Activated CD4-positive, alpha-beta memory T cell treated with anti-CD3 and anti-CD28 coated beads for 36 hours (primary cell): ENCODE measurements around the gene PLCD4. TPM values are rescaled to one million over a fixed set of nuclear protein-coding genes. Genes with fewer than 3 reads are reported as not detected.

ENCODE experiments used
- CTCF ChIA-PET: fragments of 350-600 bp; sonication (Branson Sonifier 250); formaldehyde crosslinking; loops from one replicate; lab custom pipeline; 2021; ENCODE audit warnings: antibody characterized with exemption, inconsistent platforms; lab: Charles Lee
- POLR2A ChIA-PET: fragments of 350-600 bp; sonication (Branson Sonifier 250); formaldehyde crosslinking; loops from one replicate; lab custom pipeline; 2021; ENCODE audit warnings: antibody characterized with exemption; lab: Charles Lee
- DNase-seq: peaks from one replicate; pipeline ENCODE4 v3.0.0-alpha.2; 2020
- H3K27ac Mint-ChIP-seq: one replicate; pipeline ENCODE4 v1.8.0; 2021; ENCODE audit warnings: mixed read lengths
- H3K27me3 Mint-ChIP-seq: one replicate; pipeline ENCODE4 v1.8.0; 2021; ENCODE audit warnings: mixed read lengths
- H3K36me3 Mint-ChIP-seq: one replicate; pipeline ENCODE4 v1.8.0; 2021; ENCODE audit warnings: mixed read lengths
- H3K4me1 Mint-ChIP-seq: one replicate; pipeline ENCODE4 v1.8.0; 2021; ENCODE audit warnings: low read depth, mixed read lengths
- H3K4me3 Mint-ChIP-seq: one replicate; pipeline ENCODE4 v1.8.0; 2021; ENCODE audit warnings: mild to moderate bottlenecking, mixed read lengths
- H3K9me3 Mint-ChIP-seq: one replicate; pipeline ENCODE4 v1.8.0; 2021; ENCODE audit warnings: mixed read lengths
- intact Hi-C: fragments of 100-400 bp; cut with micrococcal nuclease; formaldehyde crosslinking; loops from one replicate; pipeline ENCODE4 v1.15.1; 2023
- total RNA-seq, 2 experiments: library from RNA; stranded (reverse); gene quantifications; one replicate each; pipeline ENCODE4 v1.2.3, GENCODE V29; 2021

PLCD4 gene
- total RNA-seq, 2 experiments from 2014 or later = 0.51 to 0.78 TPM

GRCh38 chr2:218648787-218649100 lies 41.0 kb downstream of the PLCD4 start:
- Mint-ChIP-seq H3K36me3 (peaks cover 60% of the 10 kb centered on the region), H3K9me3 (no peaks in the 10 kb centered on the region), H3K4me3 (no peak overlapping the region), H3K4me1 (peaks cover 9% of the 10 kb centered on the region), H3K27me3 (no peaks in the 10 kb centered on the region), H3K27ac (no peak overlapping the region)
- CTCF ChIA-PET = interaction anchor here (0.9 to 4.8 kb wide), 8 partner anchors 9 to 243 kb away, joined by 3 to 38 read pairs (median 4); partner anchors contain the start of genes BCS1L, PLCD4 and ZNF142
- POLR2A ChIA-PET = interaction anchor here (0.7 kb wide), 1 partner anchor 241 kb away, joined by 3 read pairs; no protein-coding TSS in a partner anchor
- intact Hi-C loops = loop anchor here (1.0 to 5.0 kb wide), 3 partner anchors 242 to 376 kb away; partner anchors contain the start of gene TMBIM1
- DNase-seq = no peak

- H3K36me3 Mint-ChIP-seq = peaks cover 44% of the 10 kb centered on the region
- no peaks in the 10 kb centered on the region for H3K9me3 Mint-ChIP-seq
- ChIA-PET POLR2A (no interaction called here), CTCF (no interaction called here)
- no peak overlapping the region for H3K27ac Mint-ChIP-seq
- H3K27me3 Mint-ChIP-seq = no peaks in the 10 kb centered on the region
- H3K4me1 Mint-ChIP-seq = peaks cover 26% of the 10 kb centered on the region
- DNase-seq = no peak
- intact Hi-C loops = loop anchor here (10.0 kb wide), 1 partner anchor 599 kb away; the partner anchor contains the start of genes TUBA4A and TUBA4B
- H3K4me3 Mint-ChIP-seq = no peak overlapping the region
These were observed 48.1 kb downstream of the PLCD4 start for GRCh38 chr2:218655751-218656150.

GRCh38 chr2:218658671-218659257 lies 51.1 kb downstream of the PLCD4 start:
- intact Hi-C loops = loop anchor here (1.0 to 10.0 kb wide), 9 partner anchors 13 to 621 kb away; partner anchors contain the start of genes CNOT9, DNAJB2, TTLL4 and TUBA4A
- POLR2A ChIA-PET = interaction anchor here (0.7 to 4.0 kb wide), 10 partner anchors 8 to 389 kb away, joined by 3 to 50 read pairs (median 4); partner anchors contain the start of genes AAMP, PNKD, RNF25 and STK36
- no peaks in the 10 kb centered on the region for H3K9me3 Mint-ChIP-seq
- peaks cover 26% of the 10 kb centered on the region for H3K4me1 Mint-ChIP-seq
- CTCF ChIA-PET = interaction anchor here (0.6 to 3.4 kb wide), 17 partner anchors 10 to 259 kb away, joined by 3 to 39 read pairs (median 4); partner anchors contain the start of genes CTDSP1, RNF25, STK36 and TTLL4
- H3K27me3 Mint-ChIP-seq = no peaks in the 10 kb centered on the region
- peak overlapping the region; percentile 80 for H3K27ac Mint-ChIP-seq
- peak; percentile 58 for DNase-seq
- peaks cover 42% of the 10 kb centered on the region for H3K36me3 Mint-ChIP-seq
- H3K4me3 Mint-ChIP-seq = peak overlapping the region; percentile 93

- Mint-ChIP-seq H3K27me3 (no peaks in the 10 kb centered on the region), H3K9me3 (no peaks in the 10 kb centered on the region), H3K36me3 (peaks cover 43% of the 10 kb centered on the region), H3K4me1 (peaks cover 26% of the 10 kb centered on the region), H3K4me3 (peak within 1 kb of the TSS; percentile 93), H3K27ac (peak within 1 kb of the TSS; percentile 80)
- intact Hi-C loops = loop anchor here (1.0 to 10.0 kb wide), 9 partner anchors 12 to 620 kb away; partner anchors contain the start of genes CNOT9, DNAJB2, TTLL4 and TUBA4A
- ChIA-PET CTCF (interaction anchor here (0.7 to 3.4 kb wide), 20 partner anchors 10 to 495 kb away, joined by 3 to 39 read pairs (median 4); partner anchors contain the start of genes CTDSP1, RNF25, STK36 and TTLL4), POLR2A (interaction anchor here (0.7 to 4.0 kb wide), 13 partner anchors 9 to 389 kb away, joined by 3 to 50 read pairs (median 4); partner anchors contain the start of genes AAMP, PNKD, RNF25 and STK36)
- DNase-seq = peak; percentile 98
These were observed 51.7 kb downstream of the PLCD4 start, which contains the start of the genes BCS1L and ZNF142 for GRCh38 chr2:218659258-218659987. Gene BCS1L, plus strand, starts transcription at chr2:218659683. Its CDS starts 1,305 bp downstream, at chr2:218660988. Gene ZNF142, minus strand, starts transcription at chr2:218659623. Its CDS starts 3,194 bp downstream, at chr2:218656429.

GRCh38 chr2:218659988-218660358 lies 52.3 kb downstream of the PLCD4 start:
- Mint-ChIP-seq H3K4me3 (peak overlapping the region; percentile 93), H3K27ac (peak overlapping the region; percentile 80), H3K36me3 (peaks cover 48% of the 10 kb centered on the region), H3K9me3 (no peaks in the 10 kb centered on the region), H3K27me3 (no peaks in the 10 kb centered on the region), H3K4me1 (peaks cover 26% of the 10 kb centered on the region)
- ChIA-PET POLR2A (interaction anchor here (0.5 to 4.0 kb wide), 10 partner anchors 9 to 298 kb away, joined by 3 to 50 read pairs (median 4); partner anchors contain the start of genes RNF25, STK36 and TTLL4), CTCF (interaction anchor here (0.7 to 3.4 kb wide), 15 partner anchors 10 to 495 kb away, joined by 3 to 39 read pairs (median 5); partner anchors contain the start of genes RNF25, STK36 and TTLL4)
- intact Hi-C loops = loop anchor here (1.0 to 10.0 kb wide), 9 partner anchors 11 to 619 kb away; partner anchors contain the start of genes CNOT9, DNAJB2, TTLL4 and TUBA4A
- DNase-seq = no peak

- ChIA-PET CTCF (interaction anchor here (0.7 to 1.6 kb wide), 5 partner anchors 10 to 491 kb away, joined by 3 to 6 read pairs (median 4); partner anchors contain the start of genes RNF25 and STK36), POLR2A (no interaction called here)
- Mint-ChIP-seq H3K36me3 (peaks cover 46% of the 10 kb centered on the region), H3K27ac (no peak overlapping the region), H3K4me1 (peaks cover 21% of the 10 kb centered on the region), H3K4me3 (no peak overlapping the region), H3K27me3 (no peaks in the 10 kb centered on the region), H3K9me3 (no peaks in the 10 kb centered on the region)
- intact Hi-C loops = no loop called here
- no peak for DNase-seq
These were observed 54.7 kb downstream of the PLCD4 start for GRCh38 chr2:218662377-218662776.

GRCh38 chr2:218662827-218663226 lies 55.1 kb downstream of the PLCD4 start:
- peaks cover 42% of the 10 kb centered on the region for H3K36me3 Mint-ChIP-seq
- POLR2A ChIA-PET = no interaction called here
- peaks cover 18% of the 10 kb centered on the region for H3K4me1 Mint-ChIP-seq

GRCh38 chr2:218663901-218664300 lies 56.2 kb downstream of the PLCD4 start:
- DNase-seq = no peak
- ChIA-PET POLR2A (no interaction called here), CTCF (no interaction called here)
- Mint-ChIP-seq H3K27ac (no peak overlapping the region), H3K4me3 (no peak overlapping the region), H3K27me3 (no peaks in the 10 kb centered on the region), H3K4me1 (peaks cover 10% of the 10 kb centered on the region), H3K36me3 (peaks cover 36% of the 10 kb centered on the region), H3K9me3 (no peaks in the 10 kb centered on the region)
- intact Hi-C loops = no loop called here

More at GRCh38 chr2:218662827-218663226, 55.1 kb downstream of the PLCD4 start:
- H3K4me3 Mint-ChIP-seq = no peak overlapping the region
- H3K27me3 Mint-ChIP-seq = no peaks in the 10 kb centered on the region
- no peak for DNase-seq
- no peak overlapping the region for H3K27ac Mint-ChIP-seq
- CTCF ChIA-PET = interaction anchor here (1.0 kb wide), 1 partner anchor 65 kb away, joined by 3 read pairs; no protein-coding TSS in a partner anchor
- H3K9me3 Mint-ChIP-seq = no peaks in the 10 kb centered on the region
- intact Hi-C loops = no loop called here

- intact Hi-C loops = no loop called here
- no peak overlapping the region for H3K4me3 Mint-ChIP-seq
- H3K27ac Mint-ChIP-seq = no peak overlapping the region
- POLR2A ChIA-PET = no interaction called here
- no peaks in the 10 kb centered on the region for H3K27me3 Mint-ChIP-seq
- H3K36me3 Mint-ChIP-seq = peaks cover 32% of the 10 kb centered on the region
- peaks cover 8% of the 10 kb centered on the region for H3K4me1 Mint-ChIP-seq
- DNase-seq = no peak
- H3K9me3 Mint-ChIP-seq = no peaks in the 10 kb centered on the region
- CTCF ChIA-PET = no interaction called here
These were observed 57.0 kb downstream of the PLCD4 start for GRCh38 chr2:218664653-218665052.

GRCh38 chr2:218671097-218671653 lies 63.5 kb downstream of the PLCD4 start:
- peak overlapping the region; percentile 96 for H3K4me3 Mint-ChIP-seq
- CTCF ChIA-PET = interaction anchor here (0.6 to 5.2 kb wide), 9 partner anchors 10 to 227 kb away, joined by 4 to 38 read pairs (median 7); partner anchors contain the start of genes BCS1L, TTLL4 and ZNF142
- intact Hi-C loops = loop anchor here (1.0 to 5.0 kb wide), 2 partner anchors 12 to 274 kb away; partner anchors contain the start of genes BCS1L, CTDSP1 and ZNF142
- peak overlapping the region; percentile 89 for H3K27ac Mint-ChIP-seq
- DNase-seq = no peak
- H3K9me3 Mint-ChIP-seq = no peaks in the 10 kb centered on the region
- H3K36me3 Mint-ChIP-seq = peaks cover 2% of the 10 kb centered on the region
- POLR2A ChIA-PET = interaction anchor here (0.9 to 4.0 kb wide), 4 partner anchors 12 to 226 kb away, joined by 3 to 50 read pairs (median 4); partner anchors contain the start of genes BCS1L and ZNF142
- no peaks in the 10 kb centered on the region for H3K27me3 Mint-ChIP-seq
- H3K4me1 Mint-ChIP-seq = peaks cover 22% of the 10 kb centered on the region
